ENCODE data around the gene PDE6D.

- TF ChIP-seq CTCF (IDR thresholded peaks at IDR 0.05) (no peak), POLR2A (IDR thresholded peaks at IDR 0.05) (no peak), POLR2AphosphoS5 (IDR thresholded peaks at IDR 0.05) (no peak)
Observed at GRCh38 chr2:231684314-231685223, 96.5 kb downstream of the PDE6D start.
